Testis (tissue), 3 donors: ENCODE measurements around the gene COL4A3. TPM values are rescaled to one million over a fixed set of nuclear protein-coding genes. Genes with fewer than 3 reads are reported as not detected.

Source experiments
- DNase-seq: peaks from one replicate; pipeline ENCODE4 v3.0.0-alpha.2; 2019
- H3K27ac ChIP-seq, 2 donors: fragments of 200-600 bp; sonication (generic); one replicate each; pipeline ENCODE4 v1.5.1; 2019
- H3K27me3 ChIP-seq: fragments of 200-600 bp; sonication (generic); one replicate; pipeline ENCODE4 v1.5.1; 2019
- H3K36me3 ChIP-seq: fragments of 200-600 bp; sonication (generic); one replicate; pipeline ENCODE4 v1.5.1; 2017; ENCODE audit warnings: low read depth; ENCODE audit errors: missing control alignments
- H3K4me1 ChIP-seq: fragments of 200-600 bp; sonication (generic); one replicate; pipeline ENCODE4 v1.5.1; 2019
- H3K4me3 ChIP-seq, 2 donors: fragments of 200-600 bp; sonication (generic); one replicate each; pipeline ENCODE4 v1.5.1; 2017 to 2019
- H3K9me3 ChIP-seq: fragments of 200-600 bp; sonication (generic); one replicate; pipeline ENCODE4 v1.5.1; 2017
- CTCF ChIP-seq, 3 experiments: fragments of 450-650 bp in 2 of 3; fragments of 200-600 bp in 1 of 3; sonication (generic) in 1 of 3; IDR thresholded peaks; one replicate each; pipeline ENCODE4 v1.5.1; 2016 to 2019; ENCODE audit warnings: antibody characterized with exemption in 3 of 3, mild to moderate bottlenecking in 2 of 3, moderate library complexity in 1 of 3
- POLR2A ChIP-seq: fragments of 450-650 bp; IDR thresholded peaks from one replicate; pipeline ENCODE4 v1.6.1; 2017; ENCODE audit warnings: antibody characterized with exemption, mild to moderate bottlenecking, moderate library complexity
- WGBS, 2 donors: methylation state at CpG; one replicate each; pipeline ENCODE4 v1.1.5; 2018; 5-methylcytosine and 5-hydroxymethylcytosine counted together
- intact Hi-C: fragments of 100-400 bp; cut with DNase I; formaldehyde crosslinking; loops from one replicate; pipeline ENCODE4 v1.15.1; 2023; ENCODE audit warnings: low total_unique reads
- polyA plus RNA-seq: library from polyadenylated mRNA; stranded (reverse); fragments of 350-450 nt; fragmentation: Illumina TruSeq; extraction: RNeasy Lipid Tissue Mini Kit (QIAGEN cat#74804); gene quantifications from one replicate; pipeline ENCODE4 v1.2.3, GENCODE V29; 2014; ENCODE audit warnings: low read depth, low replicate concordance; ENCODE audit not compliant: insufficient read depth
- total RNA-seq, 2 donors: library from RNA; depleted of rRNA; stranded (reverse); fragments of >200 nt; gene quantifications; one replicate each; pipeline ENCODE4 v1.2.3, GENCODE V29; 2016

COL4A3 gene
- total and polyA plus RNA-seq, 3 donors from 2014 or later, result 3.7 to 11.0 (median 9.0) TPM

- no peaks in the 10 kb centered on the region for H3K36me3 ChIP-seq
- intact Hi-C loops, result no loop called here
- H3K9me3 ChIP-seq, result no peaks in the 10 kb centered on the region
- H3K27me3 ChIP-seq, result no peaks in the 10 kb centered on the region
- no peak overlapping the region for H3K4me3 ChIP-seq
- no peak overlapping the region for H3K27ac ChIP-seq
- TF ChIP-seq CTCF (IDR thresholded peaks at IDR 0.05) (no peak), POLR2A (no peak)
- no peaks in the 10 kb centered on the region for H3K4me1 ChIP-seq
- DNase-seq, result no peak
- WGBS, 2 donors, result 83 to 96% methylated on average over 3 of the region's 3 CpGs
These were observed 17.4 kb upstream of the COL4A3 start for GRCh38 chr2:227147023-227147422.

- no peaks in the 10 kb centered on the region for H3K9me3 ChIP-seq
- intact Hi-C loops, result no loop called here
- no peak overlapping the region for H3K4me3 ChIP-seq
- TF ChIP-seq POLR2A (no peak), CTCF (IDR thresholded peaks at IDR 0.05) (no peak)
- peaks cover 3% of the 10 kb centered on the region for H3K4me1 ChIP-seq
- no peak overlapping the region for H3K27ac ChIP-seq
- 86 to 89% methylated on average over 2 of the region's 2 CpGs for WGBS, 2 donors
- no peaks in the 10 kb centered on the region for H3K27me3 ChIP-seq
- no peak for DNase-seq
- no peaks in the 10 kb centered on the region for H3K36me3 ChIP-seq
These were observed 16.3 kb upstream of the COL4A3 start for GRCh38 chr2:227148106-227148505.

GRCh38 chr2:227150222-227150936, 14.0 kb upstream of the COL4A3 start:
- no peak overlapping the region for H3K4me3 ChIP-seq
- no peak overlapping the region for H3K27ac ChIP-seq
- H3K4me1 ChIP-seq, result peaks cover 9% of the 10 kb centered on the region
- DNase-seq, result no peak
- intact Hi-C loops, result no loop called here
- TF ChIP-seq POLR2A (no peak), CTCF (IDR thresholded peaks at IDR 0.05) (no peak)
- WGBS, 2 donors, result 89 to 91% methylated on average over 2 of the region's 2 CpGs
- no peaks in the 10 kb centered on the region for H3K9me3 ChIP-seq
- no peaks in the 10 kb centered on the region for H3K36me3 ChIP-seq
- no peaks in the 10 kb centered on the region for H3K27me3 ChIP-seq

- Histone ChIP-seq H3K36me3 (no peaks in the 10 kb centered on the region), H3K27me3 (no peaks in the 10 kb centered on the region), H3K4me1 (peaks cover 9% of the 10 kb centered on the region), H3K4me3 (no peak overlapping the region), H3K9me3 (no peaks in the 10 kb centered on the region), H3K27ac (no peak overlapping the region)
- DNase-seq, result no peak
- WGBS, 2 donors, result 91 to 92% methylated on average over 2 of the region's 2 CpGs
- intact Hi-C loops, result no loop called here
- TF ChIP-seq POLR2A (no peak), CTCF (IDR thresholded peaks at IDR 0.05) (no peak)
These were observed 12.2 kb upstream of the COL4A3 start for GRCh38 chr2:227152093-227152766.

GRCh38 chr2:227153307-227153706, 11.1 kb upstream of the COL4A3 start:
- TF ChIP-seq CTCF (IDR thresholded peaks at IDR 0.05) (no peak), POLR2A (no peak)
- Histone ChIP-seq H3K27me3 (no peaks in the 10 kb centered on the region), H3K4me1 (peaks cover 9% of the 10 kb centered on the region), H3K9me3 (no peaks in the 10 kb centered on the region), H3K27ac (peak overlapping the region in 1 of 2 donors; percentile 17), H3K4me3 (no peak overlapping the region), H3K36me3 (no peaks in the 10 kb centered on the region)
- no peak for DNase-seq
- intact Hi-C loops, result no loop called here
- 68% methylated on average over 4 of the region's 4 CpGs for whole genome bisulfite sequencing, 2 donors
